NCI-H1105 (cell line): ENCODE results near the gene CFAP77.
"Not testable (repeated sequence)": the region's sequence is repeated elsewhere in the genome, so short reads cannot be mapped to it uniquely, and the experiment has no call there.

Experiments used
- DNase-seq: peaks from one replicate; lab custom pipeline; 2025; lab: John Stamatoyannopoulos, UW

CFAP77 gene

GRCh38 chr9:132547976-132548730 lies 138.1 kb downstream of the CFAP77 start:
- no peak for DNase-seq

GRCh38 chr9:132548751-132549640 lies 139.0 kb downstream of the CFAP77 start:
- no peak for DNase-seq

- no peak for DNase-seq
Measured at GRCh38 chr9:132551556-132551955, 141.5 kb downstream of the CFAP77 start.

GRCh38 chr9:132552041-132552440 lies 142.0 kb downstream of the CFAP77 start:
- no peak for DNase-seq

- DNase-seq: no peak
Measured at GRCh38 chr9:132554755-132555154, 144.7 kb downstream of the CFAP77 start.

- DNase-seq: no peak
Measured at GRCh38 chr9:132555528-132555927, 145.5 kb downstream of the CFAP77 start.

- DNase-seq: no peak
Measured at GRCh38 chr9:132556235-132556634, 146.2 kb downstream of the CFAP77 start.

- DNase-seq: no peak
Measured at GRCh38 chr9:132556714-132557113, 146.7 kb downstream of the CFAP77 start.

- DNase-seq: no peak
Measured at GRCh38 chr9:132557159-132557558, 147.1 kb downstream of the CFAP77 start.

- no peak for DNase-seq
Measured at GRCh38 chr9:132559711-132560110, 149.7 kb downstream of the CFAP77 start.

- no peak for DNase-seq
Measured at GRCh38 chr9:132560616-132561202, 150.7 kb downstream of the CFAP77 start.

GRCh38 chr9:132562306-132562573 lies 152.2 kb downstream of the CFAP77 start:
- DNase-seq: no peak

- no peak for DNase-seq
Measured at GRCh38 chr9:132564526-132564925, 154.5 kb downstream of the CFAP77 start.

- DNase-seq: not testable (repeated sequence)
Measured at GRCh38 chr9:132568787-132569186, 158.8 kb downstream of the CFAP77 start.

- no peak for DNase-seq
Measured at GRCh38 chr9:132571806-132572600, 162.0 kb downstream of the CFAP77 start.

GRCh38 chr9:132572921-132573320 lies 162.9 kb downstream of the CFAP77 start:
- DNase-seq: no peak

GRCh38 chr9:132575005-132575609 lies 165.1 kb downstream of the CFAP77 start:
- DNase-seq: peak; percentile 66

GRCh38 chr9:132575811-132576210 lies 165.8 kb downstream of the CFAP77 start:
- no peak for DNase-seq

GRCh38 chr9:132577119-132577518 lies 167.1 kb downstream of the CFAP77 start:
- DNase-seq: no peak

GRCh38 chr9:132578367-132578932 lies 168.4 kb downstream of the CFAP77 start:
- DNase-seq: no peak

GRCh38 chr9:132579427-132579798 lies 169.4 kb downstream of the CFAP77 start:
- DNase-seq: no peak
